ENCODE results near the gene SUB1. TPM values are rescaled to one million over a fixed set of nuclear protein-coding genes. Genes with fewer than 3 reads are reported as not detected.

SUB1 gene
- total and polyA plus RNA-seq, 2 donors (not counting 1 experiment from before 2014, with no cell fraction given), result 88.0 to 358 TPM

- TF ChIP-seq CTCF (conservative IDR thresholded peaks at IDR 0.05 in 1 of 2, IDR thresholded peaks at IDR 0.05 in 1 of 2; ENCODE audit: low read depth in 1 of 2, low read length in 2 of 2) (no peak), EZH2 (IDR thresholded peaks at IDR 0.05; ENCODE audit: low read length, missing control alignments) (no peak)
- peaks cover 8% of the 10 kb centered on the region for H3K79me2 ChIP-seq (ENCODE audit: control insufficient read depth, insufficient read depth, low read length)
- H3K4me3 ChIP-seq (replicated peaks in 1 of 4; ENCODE audit: control extremely low read depth in 1 of 4, insufficient read depth in 1 of 4, low read depth in 3 of 4, low read length in 4 of 4), result no peak overlapping the region
- no peaks in the 10 kb centered on the region for H4K20me1 ChIP-seq (ENCODE audit: control insufficient read depth, extremely low read depth, insufficient read depth, low read length)
- H2AFZ ChIP-seq (ENCODE audit: low read length), result no peak overlapping the region
- no peaks in the 10 kb centered on the region for H3K27me3 ChIP-seq (ENCODE audit: control insufficient read depth, insufficient read depth, low read length)
- no peak overlapping the region for H3K9ac ChIP-seq (ENCODE audit: insufficient read depth, low read length)
- no peaks in the 10 kb centered on the region for H3K36me3 ChIP-seq (ENCODE audit: control insufficient read depth, insufficient read depth, low read length)
- H3K4me2 ChIP-seq (ENCODE audit: extremely low read depth, insufficient read depth, low read length), result no peak overlapping the region
- no peaks in the 10 kb centered on the region for H3K9me3 ChIP-seq (ENCODE audit: control insufficient read depth, insufficient read depth, low read depth, low read length)
- H3K4me1 ChIP-seq (ENCODE audit: control insufficient read depth, extremely low read depth, insufficient read depth, low read length), result peaks cover 3% of the 10 kb centered on the region
- no peak for DNase-seq (ENCODE audit: low read depth in 2 of 2)
- H3K27ac ChIP-seq (ENCODE audit: insufficient read depth, low read length), result no peak overlapping the region
Measured at GRCh38 chr5:32581010-32581785, 4.2 kb upstream of the SUB1 start.

DNA sequence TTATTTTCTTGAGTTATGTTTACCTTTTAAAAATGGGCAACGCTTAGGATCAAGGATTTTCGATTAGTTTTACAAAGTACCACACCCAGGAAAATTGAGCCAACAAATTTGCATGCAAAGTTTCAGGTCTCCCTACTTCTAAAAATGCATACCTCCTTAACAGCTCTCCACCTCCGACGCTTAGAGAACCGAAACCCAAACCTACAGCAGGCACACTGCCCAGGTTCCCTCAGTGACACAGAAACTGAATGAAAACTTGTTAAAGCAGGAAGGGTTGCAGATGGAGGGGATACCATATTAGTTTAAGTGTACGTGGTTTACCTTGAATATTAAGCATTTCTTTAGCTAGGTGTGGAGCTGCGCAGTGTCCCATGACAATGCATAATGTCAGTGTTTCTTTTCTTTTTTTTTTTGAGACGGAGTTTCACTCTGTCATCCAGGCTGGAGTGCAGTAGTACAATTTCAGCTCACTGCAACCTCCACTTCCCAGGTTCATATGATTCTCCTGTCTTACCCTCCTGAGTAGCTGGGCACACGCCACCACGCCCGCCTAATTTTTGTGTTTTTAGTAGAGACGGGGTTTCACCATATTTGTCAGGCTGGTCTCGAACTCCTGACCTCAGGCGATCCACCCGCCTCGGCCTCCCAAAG, 1.6 kb upstream of the SUB1 start:
- Histone ChIP-seq H2AFZ (ENCODE audit: low read length) (no peak overlapping the region), H3K9ac (ENCODE audit: insufficient read depth, low read length) (no peak overlapping the region), H3K4me2 (ENCODE audit: extremely low read depth, insufficient read depth, low read length) (no peak overlapping the region), H3K27ac (ENCODE audit: insufficient read depth, low read length) (no peak overlapping the region), H3K36me3 (ENCODE audit: control insufficient read depth, insufficient read depth, low read length) (no peaks in the 10 kb centered on the region), H4K20me1 (ENCODE audit: control insufficient read depth, extremely low read depth, insufficient read depth, low read length) (peaks cover 2% of the 10 kb centered on the region), H3K27me3 (ENCODE audit: control insufficient read depth, insufficient read depth, low read length) (no peaks in the 10 kb centered on the region), H3K4me1 (ENCODE audit: control insufficient read depth, extremely low read depth, insufficient read depth, low read length) (peaks cover 3% of the 10 kb centered on the region), H3K4me3 (replicated peaks in 1 of 4; ENCODE audit: control extremely low read depth in 1 of 4, insufficient read depth in 1 of 4, low read depth in 3 of 4, low read length in 4 of 4) (no peak overlapping the region), H3K79me2 (ENCODE audit: control insufficient read depth, insufficient read depth, low read length) (peaks cover 32% of the 10 kb centered on the region), H3K9me3 (ENCODE audit: control insufficient read depth, insufficient read depth, low read depth, low read length) (no peaks in the 10 kb centered on the region)
- no peak for TF ChIP-seq CTCF (conservative IDR thresholded peaks at IDR 0.05 in 1 of 2, IDR thresholded peaks at IDR 0.05 in 1 of 2; ENCODE audit: low read depth in 1 of 2, low read length in 2 of 2)
- TF ChIP-seq EZH2 (IDR thresholded peaks at IDR 0.05; ENCODE audit: low read length, missing control alignments), result no peak
- DNase-seq (ENCODE audit: low read depth in 2 of 2), result no peak

- Histone ChIP-seq H3K27me3 (ENCODE audit: control insufficient read depth, insufficient read depth, low read length) (no peaks in the 10 kb centered on the region), H4K20me1 (ENCODE audit: control insufficient read depth, extremely low read depth, insufficient read depth, low read length) (peaks cover 2% of the 10 kb centered on the region), H3K36me3 (ENCODE audit: control insufficient read depth, insufficient read depth, low read length) (no peaks in the 10 kb centered on the region), H3K9me3 (ENCODE audit: control insufficient read depth, insufficient read depth, low read depth, low read length) (no peaks in the 10 kb centered on the region), H3K4me2 (ENCODE audit: extremely low read depth, insufficient read depth, low read length) (no peak overlapping the region), H3K4me3 (replicated peaks in 1 of 4; ENCODE audit: control extremely low read depth in 1 of 4, insufficient read depth in 1 of 4, low read depth in 3 of 4, low read length in 4 of 4) (peak overlapping the region in 1 of 4 experiments; percentile 91), H3K27ac (ENCODE audit: insufficient read depth, low read length) (no peak overlapping the region), H3K4me1 (ENCODE audit: control insufficient read depth, extremely low read depth, insufficient read depth, low read length) (peaks cover 3% of the 10 kb centered on the region), H3K9ac (ENCODE audit: insufficient read depth, low read length) (no peak overlapping the region), H2AFZ (ENCODE audit: low read length) (no peak overlapping the region), H3K79me2 (ENCODE audit: control insufficient read depth, insufficient read depth, low read length) (peaks cover 36% of the 10 kb centered on the region)
- DNase-seq (ENCODE audit: low read depth in 2 of 2), result no peak
- no peak for TF ChIP-seq CTCF (conservative IDR thresholded peaks at IDR 0.05 in 1 of 2, IDR thresholded peaks at IDR 0.05 in 1 of 2; ENCODE audit: low read depth in 1 of 2, low read length in 2 of 2)
- TF ChIP-seq EZH2 (IDR thresholded peaks at IDR 0.05; ENCODE audit: low read length, missing control alignments), result no peak
Measured at GRCh38 chr5:32584646-32585045, 711 bp upstream of the SUB1 start.

Measured in fibroblast of lung (primary cell).